Hepatocyte (in vitro differentiated cells): ENCODE measurements around the gene ATF4.

Experiments
- CTCF ChIP-seq: fragments of 200-600 bp; sonication (generic); IDR thresholded peaks from 2 replicates; pipeline ENCODE4 v1.5.1; 2016; ENCODE audit warnings: antibody characterized with exemption, mild to moderate bottlenecking; ENCODE audit not compliant: poor library complexity
- EZH2 ChIP-seq: fragments of 200-600 bp; sonication (generic); IDR thresholded peaks from 2 replicates; pipeline ENCODE4 v1.6.1; 2016; ENCODE audit warnings: antibody characterized with exemption, mild to moderate bottlenecking, borderline replicate concordance
- EZH2phosphoT487 ChIP-seq: fragments of 200-600 bp; sonication (generic); IDR thresholded peaks from one replicate; pipeline ENCODE4 v1.6.1; 2018; ENCODE audit warnings: antibody characterized with exemption, mild to moderate bottlenecking, low read depth, moderate library complexity; ENCODE audit not compliant: unreplicated experiment, severe bottlenecking

- TF ChIP-seq CTCF (no peak), EZH2 (no peak), EZH2phosphoT487 (no peak)
These were observed 5.3 kb downstream of the ATF4 start for GRCh38 chr22:39525658-39525975.
